HCT116 (cell line): ENCODE results near the gene HBM. TPM values are rescaled to one million over a fixed set of nuclear protein-coding genes. Genes with fewer than 3 reads are reported as not detected.
"Not testable (repeated sequence)": the region's sequence is repeated elsewhere in the genome, so short reads cannot be mapped to it uniquely, and the experiment has no call there.

Source experiments
- ATAC-seq: fragments of 200-7000 bp; cut with Tn5 transposase; 2 replicates; pipeline ENCODE4 v1.9.1; 2020; ENCODE audit warnings: mild to moderate bottlenecking, moderate library complexity
- BruUV-seq: library from RNA; stranded (reverse); fragments of 400-500 nt; replicated peaks from 2 replicates; lab custom pipeline; 2021; lab: Mats Ljungman, UMichigan
- CTCF ChIA-PET: fragments of 300-600 bp; sonication (Branson Sonifier 250); formaldehyde crosslinking; loops from one replicate; lab custom pipeline; 2021; ENCODE audit warnings: antibody characterized with exemption; lab: Charles Lee
- POLR2A ChIA-PET: fragments of 300-600, 350-600 bp; sonication (Branson Sonifier 250); formaldehyde crosslinking; loops from one replicate; lab custom pipeline; 2021; ENCODE audit warnings: antibody characterized with exemption; lab: Charles Lee
- RAD21 ChIA-PET, 2 experiments: fragments of 300-600 bp; sonication (Branson Sonifier 250); formaldehyde crosslinking; loops; one replicate each; lab custom pipeline; 2023; ENCODE audit warnings: low total read pairs in 2 of 2; ENCODE audit not compliant: uncharacterized antibody in 2 of 2, unreplicated experiment in 2 of 2, low non-redundant PET in 1 of 2; lab: Charles Lee
- DNase-seq: peaks from one replicate; pipeline ENCODE4 v3.0.0-alpha.2; 2010; ENCODE audit warnings: low read depth, low spot score
- H2AFZ ChIP-seq: fragments of 200-600 bp; shearing (Covaris generic), sonication (generic); 2 replicates; pipeline ENCODE4 v1.6.1; 2017; ENCODE audit warnings: low read depth, mixed run types, mixed read lengths, antibody characterized with exemption, low read length; ENCODE audit not compliant: poor library complexity, severe bottlenecking
- H3K27ac ChIP-seq: 2 replicates; pipeline ENCODE4 v1.5.1; 2012; ENCODE audit warnings: low read depth, low read length
- H3K27me3 ChIP-seq: fragments of 200-600 bp; sonication (generic); 2 replicates; pipeline ENCODE4 v1.6.1; 2016; ENCODE audit warnings: mixed run types, low read length, mixed read lengths; ENCODE audit not compliant: insufficient read depth
- H3K36me3 ChIP-seq, 2 experiments: fragments of 200-500 bp in 1 of 2; fragments of 200-600 bp in 1 of 2; sonication (Bioruptor generic) in 1 of 2; sonication (generic) in 1 of 2; 2 replicates each; pipeline versions ENCODE4 v1.5.1 to v1.6.1; 2014 to 2016; ENCODE audit warnings: low read length in 2 of 2, inconsistent platforms in 1 of 2, mixed read lengths in 1 of 2, mixed run types in 1 of 2; ENCODE audit not compliant: insufficient read depth in 2 of 2, control insufficient read depth in 1 of 2
- H3K4me1 ChIP-seq, 2 experiments: fragments of 200-600 bp in 1 of 2; sonication (generic) in 1 of 2; 2 replicates each; pipeline versions ENCODE4 v1.5.1 to v1.6.1; 2012 to 2017; ENCODE audit warnings: low read length in 2 of 2, inconsistent platforms in 1 of 2, mild to moderate bottlenecking in 1 of 2, mixed read lengths in 1 of 2, mixed run types in 1 of 2, moderate library complexity in 1 of 2; ENCODE audit not compliant: insufficient read depth in 2 of 2, control insufficient read depth in 1 of 2
- H3K4me2 ChIP-seq: fragments of 200-600 bp; sonication (generic); 2 replicates; pipeline ENCODE4 v1.6.1; 2017; ENCODE audit warnings: mixed run types, low read length, mixed read lengths
- H3K4me3 ChIP-seq, 2 experiments: fragments of 200-600 bp in 1 of 2; sonication (generic) in 1 of 2; replicated peaks in 1 of 2; 2 replicates each; pipeline ENCODE4 v1.5.1; 2011 to 2016; ENCODE audit warnings: low read length in 2 of 2, control low read depth in 1 of 2, low read depth in 1 of 2, mild to moderate bottlenecking in 1 of 2, mixed read lengths in 1 of 2, mixed run types in 1 of 2
- H3K79me2 ChIP-seq: fragments of 200-600 bp; sonication (generic); 2 replicates; pipeline ENCODE4 v1.6.1; 2017; ENCODE audit warnings: mild to moderate bottlenecking, mixed run types, low read length, moderate library complexity, mixed read lengths; ENCODE audit not compliant: insufficient read depth
- H3K9ac ChIP-seq: fragments of 200-600 bp; sonication (generic); 2 replicates; pipeline ENCODE4 v1.6.1; 2016; ENCODE audit warnings: low read length, mixed read lengths
- H3K9me2 ChIP-seq: fragments of 200-600 bp; sonication (generic), shearing (Covaris generic); 2 replicates; pipeline ENCODE4 v1.6.1; 2017; ENCODE audit warnings: mixed run types, mild to moderate bottlenecking, moderate library complexity; ENCODE audit not compliant: insufficient read depth
- H3K9me3 ChIP-seq, 2 experiments: fragments of 200-500 bp in 1 of 2; fragments of 200-600 bp in 1 of 2; sonication (Bioruptor generic) in 1 of 2; sonication (generic) in 1 of 2; 2 replicates each; pipeline ENCODE4 v1.6.1; 2014 to 2017; ENCODE audit warnings: low read length in 2 of 2, mixed read lengths in 2 of 2, inconsistent platforms in 1 of 2, low read depth in 1 of 2, mild to moderate bottlenecking in 1 of 2, mixed run types in 1 of 2, moderate library complexity in 1 of 2; ENCODE audit not compliant: control insufficient read depth in 1 of 2, insufficient read depth in 1 of 2
- H4K20me1 ChIP-seq: fragments of 200-600 bp; sonication (generic), shearing (Covaris generic); 2 replicates; pipeline ENCODE4 v1.6.1; 2017; ENCODE audit warnings: mixed run types, mild to moderate bottlenecking, moderate library complexity; ENCODE audit not compliant: insufficient read depth
- CBX3 ChIP-seq: IDR thresholded peaks from 2 replicates; pipeline ENCODE4 v1.6.1; 2012; ENCODE audit warnings: low read depth
- CEBPB ChIP-seq: IDR thresholded peaks from 2 replicates; pipeline ENCODE4 v1.6.1; 2012; ENCODE audit warnings: low read depth
- ELF1 ChIP-seq: IDR thresholded peaks from 2 replicates; pipeline ENCODE4 v1.6.1; 2012; ENCODE audit warnings: low read depth, borderline replicate concordance
- EZH2 ChIP-seq: fragments of 200-600 bp; sonication (generic); IDR thresholded peaks from 2 replicates; pipeline ENCODE4 v1.6.1; 2017; ENCODE audit warnings: antibody characterized with exemption, mixed run types
- FOSL1 ChIP-seq: IDR thresholded peaks from 2 replicates; pipeline ENCODE4 v1.6.1; 2012; ENCODE audit warnings: low read depth
- JUND ChIP-seq: IDR thresholded peaks from 2 replicates; pipeline ENCODE4 v1.6.1; 2012
- POLR2AphosphoS5 ChIP-seq: IDR thresholded peaks from 2 replicates; pipeline ENCODE4 v1.6.1; 2011; ENCODE audit warnings: mild to moderate bottlenecking, low read depth, low read length, moderate library complexity
- REST ChIP-seq: IDR thresholded peaks from 2 replicates; pipeline ENCODE4 v1.6.1; 2012; ENCODE audit warnings: low read depth
- YY1 ChIP-seq: IDR thresholded peaks from 2 replicates; pipeline ENCODE4 v1.6.1; 2011; ENCODE audit warnings: low read length, low read depth, moderate library complexity, mild to moderate bottlenecking; ENCODE audit not compliant: insufficient replicate concordance; ENCODE audit errors: extremely low read depth
- ZBTB33 ChIP-seq: IDR thresholded peaks from 2 replicates; pipeline ENCODE4 v1.6.1; 2011; ENCODE audit warnings: mild to moderate bottlenecking, low read length, moderate library complexity; ENCODE audit not compliant: insufficient replicate concordance; ENCODE audit errors: extremely low read depth
- ZFX ChIP-seq: fragments of 450-650 bp; IDR thresholded peaks from 2 replicates; pipeline ENCODE4 v1.6.1; 2017
- ZNF274 ChIP-seq: fragments of 200-500 bp; sonication (Bioruptor generic); IDR thresholded peaks from 2 replicates; pipeline ENCODE4 v1.6.1; 2014; ENCODE audit warnings: mild to moderate bottlenecking, low read depth, low read length, inconsistent platforms
- intact Hi-C: fragments of 100-400 bp; cut with micrococcal nuclease; formaldehyde crosslinking; loops from 2 replicates; pipeline ENCODE4 v1.10.0; 2022
- total RNA-seq: library from RNA; stranded (reverse); gene quantifications from one replicate; pipeline ENCODE4 v1.2.1, GENCODE V29; 2021; ENCODE audit not compliant: unreplicated experiment

HBM gene
- total RNA-seq, 1 experiment from 2014 or later = not detected

- H3K4me2 ChIP-seq = no peak overlapping the region
- no peaks in the 10 kb centered on the region for H4K20me1 ChIP-seq
- DNase-seq (no peak), ATAC-seq (no peak)
- peaks cover 5 to 8% of the 10 kb centered on the region in 2 experiments; a peak in 3 of 4 replicates for H3K4me1 ChIP-seq
- H3K36me3 ChIP-seq = no peaks in the 10 kb centered on the region
- no peak overlapping the region for H3K27ac ChIP-seq
- ChIA-PET RAD21 (no interaction called here), POLR2A (no interaction called here), CTCF (no interaction called here)
- no peaks in the 10 kb centered on the region for H3K9me3 ChIP-seq
- TF ChIP-seq JUND = no peak
- TF ChIP-seq ZBTB33 = no peak
- no peak for TF ChIP-seq CEBPB
- TF ChIP-seq ZFX = no peak
- no peak for TF ChIP-seq POLR2AphosphoS5
- no peak for TF ChIP-seq EZH2
- TF ChIP-seq FOSL1 = no peak
- TF ChIP-seq REST = no peak
- TF ChIP-seq CBX3 = no peak
- no peak for TF ChIP-seq YY1
- no peak for TF ChIP-seq ZNF274
- no peak for TF ChIP-seq ELF1
- H3K9ac ChIP-seq = no peak overlapping the region
- H3K79me2 ChIP-seq = no peaks in the 10 kb centered on the region
- intact Hi-C loops = no loop called here
- H3K9me2 ChIP-seq = no peaks in the 10 kb centered on the region
- BruUV-seq = no TSS peak
- no peaks in the 10 kb centered on the region for H3K27me3 ChIP-seq
- H3K4me3 ChIP-seq = no peak overlapping the region
- H2AFZ ChIP-seq = no peak overlapping the region
These were observed 6.5 kb upstream of the HBM start for GRCh38 chr16:159136-159849.

- H3K4me3 ChIP-seq, ATAC-seq, H3K4me1 ChIP-seq, DNase-seq, H4K20me1 ChIP-seq, H3K79me2 ChIP-seq, H3K9ac ChIP-seq, H3K27ac ChIP-seq, H3K4me2 ChIP-seq, POLR2A ChIA-PET, intact Hi-C loops, H3K9me3 ChIP-seq, H3K9me2 ChIP-seq, H3K27me3 ChIP-seq, H2AFZ ChIP-seq, CTCF ChIA-PET, BruUV-seq, H3K36me3 ChIP-seq, RAD21 ChIA-PET: not testable (repeated sequence)
These were observed 5.5 kb upstream of the HBM start for GRCh38 chr16:160242-160641.
